GM12878 (cell line): Measurements from ENCODE around the gene CCT6B. TPM values are rescaled to one million over a fixed set of nuclear protein-coding genes. Genes with fewer than 3 reads are reported as not detected.

Source experiments
- ATAC-seq: fragments of 200-7000 bp; cut with Tn5 transposase; 3 replicates; pipeline ENCODE4 v1.9.1; 2020; ENCODE audit warnings: mild to moderate bottlenecking, moderate library complexity
- BruUV-seq: library from RNA; stranded (reverse); fragments of 400-500 nt; replicated peaks from 2 replicates; lab custom pipeline; 2021; lab: Mats Ljungman, UMichigan
- CTCF ChIA-PET: fragments of 300-600 bp; sonication (Branson Sonifier 250); formaldehyde crosslinking; extraction: SDS; loops from one replicate; lab custom pipeline; 2021; ENCODE audit warnings: inconsistent platforms; lab: Yijun Ruan, JAX
- POLR2A ChIA-PET: fragments of 350-600 bp; formaldehyde crosslinking; extraction: SDS; loops from one replicate; lab custom pipeline; 2021; ENCODE audit warnings: inconsistent platforms; lab: Charles Lee
- RAD21 ChIA-PET: fragments of 300-600 bp; sonication (Branson Sonifier 250); formaldehyde crosslinking; loops from one replicate; lab custom pipeline; 2023; ENCODE audit warnings: antibody characterized with exemption; ENCODE audit not compliant: unreplicated experiment; lab: Charles Lee
- SMC1A ChIA-PET: fragments of 300-600 bp; sonication (Branson Sonifier 250); formaldehyde crosslinking; loops from one replicate; lab custom pipeline; 2023; ENCODE audit not compliant: unreplicated experiment, uncharacterized antibody; lab: Charles Lee
- DNase-seq: peaks from one replicate; pipeline ENCODE4 v3.0.0-alpha.2; 2011; ENCODE audit warnings: low read depth, low spot score
- FAIRE-seq: peaks from 3 replicates; lab custom pipeline; 2011; peaks lifted over from hg19 to GRCh38; lab: Jason Lieb, UNC
- H2AFZ ChIP-seq: 2 replicates; pipeline ENCODE4 v1.6.0; 2011; ENCODE audit warnings: low read depth, low read length, control low read depth; ENCODE audit not compliant: control insufficient read depth
- H3K27ac ChIP-seq: 2 replicates; pipeline ENCODE4 v1.5.1; 2011; ENCODE audit warnings: control low read depth; ENCODE audit not compliant: control insufficient read depth, insufficient read depth
- H3K27me3 ChIP-seq, 2 experiments: replicated peaks in 1 of 2; 2 replicates each; pipeline versions ENCODE4 v1.6.0 to v1.6.1; 2011; ENCODE audit warnings: low read length in 1 of 2; ENCODE audit not compliant: control insufficient read depth in 2 of 2, insufficient read depth in 2 of 2
- H3K36me3 ChIP-seq, 2 experiments: 2 replicates each; pipeline ENCODE4 v1.5.1; 2011; ENCODE audit warnings: low read length in 1 of 2; ENCODE audit not compliant: control insufficient read depth in 2 of 2, insufficient read depth in 2 of 2
- H3K4me1 ChIP-seq: 2 replicates; pipeline ENCODE4 v1.6.1; 2011; ENCODE audit warnings: mild to moderate bottlenecking, low read length, moderate library complexity, mixed read lengths; ENCODE audit not compliant: control insufficient read depth, insufficient read depth
- H3K4me2 ChIP-seq: 2 replicates; pipeline ENCODE4 v1.6.0; 2011; ENCODE audit warnings: control low read depth; ENCODE audit not compliant: control insufficient read depth, insufficient read depth
- H3K4me3 ChIP-seq: fragments of 200-600 bp; sonication (generic); 2 replicates; pipeline ENCODE4 v1.5.1; 2016
- H3K79me2 ChIP-seq: 2 replicates; pipeline ENCODE4 v1.6.0; 2011; ENCODE audit warnings: low read length; ENCODE audit not compliant: control insufficient read depth, insufficient read depth
- H3K9ac ChIP-seq: 2 replicates; pipeline ENCODE4 v1.8.0; 2011; ENCODE audit warnings: low read length, control low read depth, mixed read lengths; ENCODE audit not compliant: control insufficient read depth, insufficient read depth
- H3K9me3 ChIP-seq: replicated peaks from 3 replicates; pipeline ENCODE4 v1.5.1; 2011; ENCODE audit warnings: mild to moderate bottlenecking, low read length; ENCODE audit not compliant: control insufficient read depth, insufficient read depth
- H4K20me1 ChIP-seq: 2 replicates; pipeline ENCODE4 v1.6.0; 2011; ENCODE audit not compliant: control insufficient read depth, insufficient read depth
- ATF3 ChIP-seq: IDR thresholded peaks from 2 replicates; pipeline ENCODE4 v1.6.1; 2011; ENCODE audit warnings: low read depth, mild to moderate bottlenecking, low read length, moderate library complexity, borderline replicate concordance; ENCODE audit errors: extremely low read depth
- BACH1 ChIP-seq: fragments of 450-650 bp; IDR thresholded peaks from 2 replicates; pipeline ENCODE4 v1.6.1; 2017; ENCODE audit warnings: mild to moderate bottlenecking, borderline replicate concordance
- BCLAF1 ChIP-seq: fragments of 450-650 bp; IDR thresholded peaks from 2 replicates; pipeline ENCODE4 v1.6.1; 2017; ENCODE audit warnings: antibody characterized with exemption, mild to moderate bottlenecking, moderate library complexity
- CREB1 ChIP-seq: IDR thresholded peaks from 2 replicates; pipeline ENCODE4 v1.6.1; 2012; ENCODE audit warnings: low read depth, mild to moderate bottlenecking, inconsistent platforms
- NBN ChIP-seq: fragments of 450-650 bp; IDR thresholded peaks from 2 replicates; pipeline ENCODE4 v1.6.1; 2016
- NFIC ChIP-seq: IDR thresholded peaks from 2 replicates; pipeline ENCODE4 v1.6.1; 2012; ENCODE audit warnings: low read depth, mild to moderate bottlenecking, inconsistent platforms, low read length, moderate library complexity
- NR2C2 ChIP-seq: IDR thresholded peaks from 2 replicates; pipeline ENCODE4 v1.6.1; 2011; ENCODE audit warnings: borderline replicate concordance, low read depth; ENCODE audit not compliant: control insufficient read depth, insufficient read length
- RAD51 ChIP-seq: fragments of 450-650 bp; IDR thresholded peaks from 2 replicates; pipeline ENCODE4 v1.6.1; 2016; ENCODE audit warnings: moderate library complexity, mild to moderate bottlenecking, inconsistent platforms
- SIN3A ChIP-seq: IDR thresholded peaks from 2 replicates; pipeline ENCODE4 v1.6.1; 2012; ENCODE audit warnings: low read depth, low read length, improper control_type of control experiment
- WGBS: methylation state at CpG from one replicate; pipeline ENCODE4 v1.1.6; 2016; ENCODE audit warnings: low lambda C conversion rate; ENCODE audit not compliant: insufficient replicate concordance, insufficient coverage; ENCODE audit errors: missing lambda C conversion rate; 5-methylcytosine and 5-hydroxymethylcytosine counted together
- in situ Hi-C: fragments of 300-500 bp; cut with MboI; formaldehyde crosslinking; loops from 9 replicates; pipeline ENCODE4 v1.14.3; 2018; ENCODE audit warnings: mixed read lengths
- intact Hi-C: fragments of 100-400 bp; cut with micrococcal nuclease; formaldehyde crosslinking; loops from one replicate; pipeline ENCODE4 v1.14.2; 2022; ENCODE audit not compliant: unreplicated experiment
- polyA plus RNA-seq, 11 experiments: library from polyadenylated mRNA; depleted of rRNA in 4 of 11; unstranded in 6 of 11; stranded (reverse) in 5 of 11; fragments of >200 nt; fragmentation: Nextera tagmentation in 4 of 11; fragmentation: Illumina TruSeq in 1 of 11; extraction: Ambion mirVana in 4 of 11; extraction: Trizol in 1 of 11; gene quantifications; 1 replicate in 1 of 11; 2 replicates in 10 of 11; pipeline versions ENCODE4 v1.2.1 to v1.2.3, GENCODE V29; 2011 to 2016; ENCODE audit warnings: inconsistent platforms in 2 of 11, missing spikeins in 2 of 11, low read depth in 1 of 11
- total RNA-seq, 4 experiments: library from RNA; depleted of rRNA in 3 of 4; stranded (reverse); fragments of >200 nt in 3 of 4; fragmentation: Illumina TruSeq in 1 of 4; extraction: Trizol in 1 of 4; gene quantifications; 2 replicates each; pipeline versions ENCODE4 v1.2.1 to v1.2.3, GENCODE V29; 2013 to 2021

Gene CCT6B
- total and polyA plus RNA-seq, 10 of the 15 experiments (the other 5 are each of a cell fraction or from before 2014, with no cell fraction given) = 1.6 to 6.1 (median 2.6) TPM

- TF ChIP-seq ATF3 (peak; percentile 51; the same call in 1 of the 2 replicates), NFIC (no peak), BCLAF1 (no peak), BACH1 (0 out of 2 replicates have a peak, but pooled peaks have one; percentile 93), SIN3A (peak; percentile 70), RAD51 (peak; percentile 80)
Observed at GRCh38 chr17:34980353-34980680, 19.1 kb upstream of the CCT6B start, which contains the start of gene LIG3 (continued).

- Histone ChIP-seq H3K9me3 (no peaks in the 10 kb centered on the region), H3K4me1 (peaks cover 12% of the 10 kb centered on the region), H3K4me2 (peak overlapping the region; percentile 91), H2AFZ (peak overlapping the region; percentile 77), H4K20me1 (no peaks in the 10 kb centered on the region), H3K9ac (peak overlapping the region; percentile 89), H3K27ac (peak overlapping the region; percentile 85), H3K4me3 (peak overlapping the region; percentile 89), H3K27me3 (no peaks in the 10 kb centered on the region), H3K79me2 (peaks cover 22% of the 10 kb centered on the region)
- RAD21 ChIA-PET = interaction anchor here (0.8 to 1.6 kb wide), 7 partner anchors 20 to 139 kb away, joined by 3 to 4 read pairs (median 3); no protein-coding TSS in a partner anchor
- DNase-seq (no peak), FAIRE-seq (no peak), ATAC-seq (no peak)
- TSS peak; percentile 98 for BruUV-seq
- intact Hi-C loops = loop anchor here (5.0 to 10.0 kb wide), 3 partner anchors 108 to 555 kb away; partner anchors contain the start of gene RAD51D
- CTCF ChIA-PET = no interaction called here
- 19% methylated on average over 15 of the region's 15 CpGs for WGBS
- POLR2A ChIA-PET = interaction anchor here (0.9 to 2.5 kb wide), 3 partner anchors 14 to 139 kb away, joined by 4 to 8 read pairs (median 7); partner anchors contain the start of genes CCT6B, RAD51D and ZNF830
- in situ Hi-C loops = no loop called here
- TF ChIP-seq NR2C2 (no peak), NBN (0 out of 2 replicates have a peak, but pooled peaks have one; percentile 18), CREB1 (0 out of 2 replicates have a peak, but pooled peaks have one; percentile 11)
- TF ChIP-seq, all 136 proteins: peak for 2
- peaks cover 0 to under 1% of the 10 kb centered on the region in 2 experiments; a peak in 1 of 4 replicates for H3K36me3 ChIP-seq
- SMC1A ChIA-PET = interaction anchor here (1.5 kb wide), 1 partner anchor 19 kb away, joined by 3 read pairs; no protein-coding TSS in a partner anchor
Observed at GRCh38 chr17:34979650-34980352, 18.5 kb upstream of the CCT6B start.
